Fibroblast of the conjunctiva (primary cell): ENCODE results near the gene RGS7.
"Not testable (repeated sequence)": the region's sequence is repeated elsewhere in the genome, so short reads cannot be mapped to it uniquely, and the experiment has no call there.

Experiments
- DNase-seq: peaks from one replicate; pipeline ENCODE4 v3.0.0-alpha.2; 2010; ENCODE audit warnings: low read depth

RGS7 gene

GRCh38 chr1:240783728-240784137 lies 573.3 kb downstream of the RGS7 start:
- not testable (repeated sequence) for DNase-seq

GRCh38 chr1:240776237-240776636 lies 580.8 kb downstream of the RGS7 start:
- DNase-seq, result no peak

GRCh38 chr1:240772131-240772530 lies 584.9 kb downstream of the RGS7 start:
- no peak for DNase-seq

GRCh38 chr1:240771450-240771849 lies 585.6 kb downstream of the RGS7 start:
- no peak for DNase-seq

GRCh38 chr1:240768979-240769378 lies 588.0 kb downstream of the RGS7 start:
- no peak for DNase-seq

- no peak for DNase-seq
These were observed 590.2 kb downstream of the RGS7 start for GRCh38 chr1:240766831-240767230.

- DNase-seq, result no peak
These were observed 591.2 kb downstream of the RGS7 start for GRCh38 chr1:240765732-240766363.

GRCh38 chr1:240763771-240764170 lies 593.2 kb downstream of the RGS7 start:
- DNase-seq, result no peak

GRCh38 chr1:240763095-240763494 lies 593.9 kb downstream of the RGS7 start:
- not testable (repeated sequence) for DNase-seq

- DNase-seq, result not testable (repeated sequence)
These were observed 594.5 kb downstream of the RGS7 start for GRCh38 chr1:240762471-240762987.

- not testable (repeated sequence) for DNase-seq
These were observed 598.2 kb downstream of the RGS7 start for GRCh38 chr1:240758777-240759176.

- DNase-seq, result no peak
These were observed 598.7 kb downstream of the RGS7 start for GRCh38 chr1:240758296-240758695.

GRCh38 chr1:240747907-240748306 lies 609.1 kb downstream of the RGS7 start:
- no peak for DNase-seq

- DNase-seq, result no peak
These were observed 613.3 kb downstream of the RGS7 start for GRCh38 chr1:240743705-240744104.

GRCh38 chr1:240739754-240740153 lies 617.3 kb downstream of the RGS7 start:
- no peak for DNase-seq

GRCh38 chr1:240739139-240739538 lies 617.9 kb downstream of the RGS7 start:
- DNase-seq, result no peak

GRCh38 chr1:240737766-240738265 lies 619.2 kb downstream of the RGS7 start:
- no peak for DNase-seq

- peak; percentile 21 for DNase-seq
These were observed 619.7 kb downstream of the RGS7 start for GRCh38 chr1:240737298-240737697.

- DNase-seq, result not testable (repeated sequence)
These were observed 622.3 kb downstream of the RGS7 start for GRCh38 chr1:240734705-240735104.

- no peak for DNase-seq
These were observed 623.0 kb downstream of the RGS7 start for GRCh38 chr1:240734001-240734400.

- DNase-seq, result peak; percentile 72
These were observed 624.6 kb downstream of the RGS7 start for GRCh38 chr1:240732390-240732789.
